Measurements from ENCODE around the gene FPR2. TPM values are rescaled to one million over a fixed set of nuclear protein-coding genes. Genes with fewer than 3 reads are reported as not detected.

FPR2 gene
- total RNA-seq, 4 donors from 2014 or later: 0.82 to 3.9 (median 1.3) TPM

- no peak for TF ChIP-seq CTCF (IDR thresholded peaks at IDR 0.05; ENCODE audit: low read depth)
Measured at GRCh38 chr19:51786646-51787494, 25.9 kb downstream of the FPR2 start.

GRCh38 chr19:51788029-51788428, 27.0 kb downstream of the FPR2 start:
- TF ChIP-seq CTCF (IDR thresholded peaks at IDR 0.05; ENCODE audit: low read depth): no peak

GRCh38 chr19:51789061-51789795, 28.2 kb downstream of the FPR2 start:
- no peak for TF ChIP-seq CTCF (IDR thresholded peaks at IDR 0.05; ENCODE audit: low read depth)

- TF ChIP-seq CTCF (IDR thresholded peaks at IDR 0.05; ENCODE audit: low read depth): no peak
Measured at GRCh38 chr19:51792932-51793331, 32.0 kb downstream of the FPR2 start.

GRCh38 chr19:51793994-51794393, 33.0 kb downstream of the FPR2 start:
- TF ChIP-seq CTCF (IDR thresholded peaks at IDR 0.05; ENCODE audit: low read depth): no peak

- TF ChIP-seq CTCF (IDR thresholded peaks at IDR 0.05; ENCODE audit: low read depth): no peak
Measured at GRCh38 chr19:51794885-51795490, 34.0 kb downstream of the FPR2 start, which contains the start of gene FPR3. FPR3 (plus strand) TSS chr19:51795157; CDS start chr19:51823749, 28,592 bp downstream.

- TF ChIP-seq CTCF (IDR thresholded peaks at IDR 0.05; ENCODE audit: low read depth): no peak
Measured at GRCh38 chr19:51796195-51796679, 35.3 kb downstream of the FPR2 start.
